GM21619 (cell line): ENCODE data around the gene STAT2.
"Not testable (repeated sequence)": the region's sequence is repeated elsewhere in the genome, so short reads cannot be mapped to it uniquely, and the experiment has no call there.

Experiments used
- ATAC-seq: cut with Tn5 transposase; IDR thresholded peaks from one replicate; pipeline ENCODE4 v1.9.1; 2021; ENCODE audit not compliant: unreplicated experiment

The STAT2 gene

GRCh38 chr12:56332512-56333196, 27.3 kb downstream of the STAT2 start:
- no peak for ATAC-seq

DNA sequence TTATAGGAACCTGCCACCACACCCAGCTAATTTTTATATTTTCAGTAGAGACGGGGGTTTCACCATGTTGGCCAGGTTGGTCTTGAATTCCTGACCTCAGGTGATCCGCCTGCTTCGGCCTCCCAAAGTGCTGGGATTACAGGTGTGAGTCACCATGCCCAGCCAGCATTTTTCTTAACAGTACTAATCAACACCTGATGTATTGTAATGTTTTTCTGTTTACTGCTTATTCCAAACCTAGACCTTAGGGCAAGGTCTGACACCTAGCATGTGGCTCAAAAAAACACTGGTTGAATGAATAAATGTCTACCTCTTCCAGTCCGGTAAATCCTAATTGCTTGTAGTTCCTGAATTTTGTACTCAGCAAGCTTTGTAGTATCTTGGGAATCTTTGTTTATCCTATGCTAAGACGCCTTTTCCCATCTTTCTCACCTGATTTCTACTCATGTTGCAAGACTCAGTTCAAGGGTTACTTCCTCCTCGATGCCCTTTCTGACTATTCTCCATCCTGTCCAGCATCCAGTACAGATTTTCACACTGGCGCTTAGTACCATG, 28.9 kb downstream of the STAT2 start:
- ATAC-seq = no peak

GRCh38 chr12:56326533-56326932, 33.4 kb downstream of the STAT2 start:
- no peak for ATAC-seq

- no peak for ATAC-seq
These were observed 33.8 kb downstream of the STAT2 start for GRCh38 chr12:56326126-56326525.

GRCh38 chr12:56324206-56324605, 35.7 kb downstream of the STAT2 start:
- no peak for ATAC-seq

GRCh38 chr12:56321610-56322009, 38.3 kb downstream of the STAT2 start:
- not testable (repeated sequence) for ATAC-seq

GRCh38 chr12:56321027-56321426, 38.9 kb downstream of the STAT2 start:
- no peak for ATAC-seq

- no peak for ATAC-seq
These were observed 42.2 kb downstream of the STAT2 start for GRCh38 chr12:56317675-56318074.

DNA sequence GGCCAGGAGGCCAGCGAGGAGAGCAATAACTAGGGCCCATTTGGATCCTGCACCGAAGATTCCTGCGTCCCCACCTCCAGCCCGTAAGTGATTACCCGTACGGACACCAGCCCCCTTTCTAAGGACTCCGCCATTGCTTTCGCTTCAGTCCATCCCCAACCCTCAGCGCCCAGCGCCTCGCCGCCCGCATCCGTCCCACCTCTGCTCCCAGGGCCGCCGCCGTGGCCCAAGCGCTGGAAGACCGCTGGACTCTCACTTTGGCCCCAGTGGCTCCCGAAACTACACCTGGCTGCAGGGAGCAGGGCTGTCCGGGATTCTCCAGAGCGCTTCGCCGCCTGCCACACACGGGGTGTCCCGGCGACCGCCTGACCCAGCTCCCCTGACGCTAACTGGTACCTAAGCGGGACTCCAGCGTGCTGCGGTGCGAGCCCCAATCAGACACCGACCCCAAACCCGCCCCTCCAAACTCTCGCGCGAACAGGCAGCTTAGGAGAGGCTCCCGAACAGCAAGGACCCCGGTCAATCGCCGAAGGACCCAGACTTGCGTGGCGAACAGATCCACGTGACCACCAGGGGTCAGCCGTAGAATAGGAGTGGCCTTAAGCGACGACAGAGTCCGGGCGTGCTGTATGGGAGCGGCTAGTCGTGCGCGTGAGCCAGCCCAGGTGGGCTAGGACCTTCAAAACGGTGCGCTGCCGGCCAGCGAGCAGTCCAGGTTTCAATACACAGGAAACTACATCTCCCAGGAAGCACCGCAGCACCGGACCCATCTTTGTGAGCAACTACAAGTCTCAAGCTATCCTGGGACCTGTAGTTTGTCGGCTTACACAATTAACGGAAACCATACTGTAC, 44.1 kb downstream of the STAT2 start, which contains the start of gene CNPY2:
CNPY2 (minus strand) TSS at position 367 of the 852 bp plus-strand sequence. CDS start 771 bp downstream, outside the sequence.
- peak; percentile 86 for ATAC-seq

DNA sequence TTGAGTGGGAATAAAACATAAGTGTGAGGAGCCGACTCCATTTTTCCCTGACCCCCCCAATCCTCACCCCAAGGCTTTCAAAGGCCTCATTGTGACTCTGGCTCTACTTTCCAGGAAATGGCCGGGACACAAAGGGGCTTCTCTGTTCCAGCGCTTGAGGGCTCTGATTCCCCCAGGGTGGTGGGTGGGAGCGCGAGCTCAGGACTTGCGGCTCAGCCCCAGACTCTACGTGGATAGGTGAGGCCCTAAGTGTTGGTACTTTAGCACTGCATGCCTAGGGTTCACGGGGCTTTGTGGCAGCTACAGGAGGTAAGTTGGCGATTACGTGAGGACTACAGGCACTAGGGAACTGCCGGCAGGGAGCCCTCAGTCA, 44.7 kb downstream of the STAT2 start:
- no peak for ATAC-seq

GRCh38 chr12:56311003-56311402, 48.9 kb downstream of the STAT2 start:
- no peak for ATAC-seq

GRCh38 chr12:56308714-56309113, 51.2 kb downstream of the STAT2 start:
- no peak for ATAC-seq

DNA sequence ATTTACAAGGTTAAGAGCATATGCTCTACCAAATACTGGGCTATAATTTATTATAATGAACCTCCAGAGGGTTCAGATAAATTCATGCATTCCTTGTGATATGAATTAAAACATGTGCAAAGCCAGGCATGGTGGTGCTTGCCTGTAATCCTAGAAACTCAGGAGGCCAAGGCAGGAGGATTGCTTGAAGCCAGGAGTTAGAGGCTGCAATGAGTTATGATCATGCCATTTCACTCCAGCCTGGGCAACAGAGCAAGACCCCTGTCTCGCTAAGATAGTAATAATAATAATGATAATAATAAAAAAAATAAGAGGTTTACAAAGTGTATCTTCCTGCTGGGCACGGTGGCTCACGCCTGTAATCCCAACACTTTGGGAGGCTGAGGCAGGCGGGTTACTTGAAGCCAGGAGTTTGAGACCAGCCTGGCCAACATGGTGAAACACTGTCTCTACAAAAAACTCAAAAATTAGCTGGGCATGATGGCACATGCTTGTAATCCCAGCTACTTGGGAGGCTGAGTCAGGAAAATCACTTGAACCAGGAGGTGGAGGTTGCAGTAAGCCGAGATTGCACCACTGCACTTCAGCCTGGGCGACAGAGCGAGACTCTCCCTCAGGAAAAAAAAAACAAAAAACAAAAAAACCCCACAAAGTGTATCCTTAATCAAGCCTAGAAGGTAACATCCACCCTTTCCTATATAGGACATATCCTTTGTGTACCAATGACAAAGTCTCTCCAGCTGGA, 52.5 kb downstream of the STAT2 start:
- no peak for ATAC-seq

DNA sequence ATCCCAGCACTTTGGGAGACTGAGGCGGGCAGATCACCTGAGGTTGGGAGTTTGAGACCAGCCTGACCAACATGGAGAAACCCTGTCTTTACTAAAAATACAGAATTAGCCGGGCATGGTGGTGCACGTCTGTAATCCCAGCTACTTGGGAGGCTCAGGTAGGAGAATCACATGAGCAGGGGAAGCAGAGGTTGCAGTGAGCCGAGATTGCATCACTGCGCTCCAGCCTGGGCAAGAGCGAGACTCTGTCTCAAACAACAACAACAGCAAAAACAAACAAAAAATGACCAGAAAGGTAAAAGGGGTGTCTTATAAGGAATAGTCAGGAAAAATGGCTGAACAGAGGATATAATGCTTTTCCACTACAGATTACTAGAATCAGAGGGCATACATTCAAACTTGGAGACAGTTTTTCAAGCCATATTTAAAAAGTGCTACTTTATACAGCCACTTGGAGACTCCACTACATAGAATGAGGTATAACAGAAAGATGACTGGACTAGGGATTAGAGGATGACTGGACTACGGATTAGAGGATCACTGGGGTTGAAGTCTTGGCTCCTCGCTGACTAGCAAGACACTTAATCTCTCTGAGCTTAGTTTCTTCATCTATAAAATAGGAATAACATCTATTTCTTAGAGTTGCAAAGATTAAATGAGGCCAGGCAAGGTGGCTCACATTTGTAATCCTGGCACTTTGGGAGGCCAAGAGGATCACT, 54.9 kb downstream of the STAT2 start:
- ATAC-seq = no peak

- ATAC-seq = no peak
These were observed 55.6 kb downstream of the STAT2 start for GRCh38 chr12:56304276-56304675.

DNA sequence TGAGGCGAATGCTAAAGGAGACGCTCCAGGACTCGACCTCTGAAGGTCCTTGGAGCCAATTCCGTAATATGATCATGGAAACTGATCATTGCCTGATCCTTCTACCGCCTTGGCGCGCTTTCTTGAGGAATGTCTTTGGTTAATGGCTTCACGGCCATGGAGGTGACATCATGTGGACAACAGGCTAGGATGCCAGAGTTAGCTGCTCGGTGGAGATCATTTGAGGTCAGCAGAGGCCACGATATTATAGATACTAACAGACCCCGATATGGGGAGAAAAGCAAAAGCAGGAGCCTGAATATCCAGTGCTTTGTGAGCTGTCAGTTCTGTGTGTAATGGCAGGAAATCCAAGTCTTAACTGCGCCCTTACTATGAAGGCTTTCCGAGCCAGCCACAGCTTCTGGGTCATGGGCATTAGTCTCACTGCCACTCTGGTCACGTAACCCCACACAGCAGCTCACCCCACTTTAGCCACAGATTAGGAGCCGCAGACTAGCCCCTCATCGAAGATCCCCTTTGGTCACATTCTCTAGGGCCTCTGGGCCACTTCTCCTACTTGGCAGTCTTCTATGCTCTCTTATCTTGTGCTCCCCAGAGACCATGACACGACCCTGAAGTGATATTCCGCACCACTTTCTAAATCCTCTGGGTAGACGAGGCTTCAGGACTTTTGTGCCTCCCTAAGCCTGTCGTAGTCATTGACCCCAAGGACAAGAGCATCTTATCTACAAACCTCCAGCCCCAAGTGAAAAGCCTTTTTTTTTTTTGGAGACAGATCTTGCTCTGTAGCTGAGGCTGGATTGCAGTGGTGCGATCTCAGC, 59.1 kb downstream of the STAT2 start:
- ATAC-seq = no peak

- peak; percentile 94 for ATAC-seq
These were observed 59.9 kb downstream of the STAT2 start, which contains the start of gene CS for GRCh38 chr12:56299853-56300643. CS (minus strand) TSS chr12:56300330; CDS start chr12:56300201, 129 bp downstream.

DNA sequence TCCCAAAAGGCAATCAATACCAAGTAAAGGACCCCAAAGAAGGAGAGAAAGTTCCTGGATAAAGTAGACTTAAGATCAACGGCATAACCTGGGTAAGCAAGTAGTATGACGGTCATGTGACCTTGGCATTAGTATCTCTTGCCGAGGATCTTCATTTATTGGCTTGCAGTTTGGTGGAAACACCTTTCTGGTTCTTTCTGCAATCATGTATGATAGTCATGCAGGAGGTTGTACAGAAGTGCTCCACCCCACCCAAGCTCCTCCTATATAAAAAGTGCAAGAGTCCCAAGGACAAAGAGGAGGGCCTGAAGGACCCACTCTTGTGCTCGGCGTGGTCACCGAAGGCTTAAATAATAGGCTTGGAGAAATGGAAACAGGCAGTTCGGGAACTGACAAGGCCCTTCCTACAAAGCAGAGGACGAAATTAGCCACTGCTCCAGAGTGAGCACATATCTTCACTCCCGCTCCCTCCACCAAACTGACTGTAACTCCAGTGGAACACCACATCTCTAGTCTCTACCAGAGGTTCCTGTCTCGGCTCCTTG, 60.5 kb downstream of the STAT2 start:
- ATAC-seq = no peak

GRCh38 chr12:56298828-56299227, 61.1 kb downstream of the STAT2 start:
- no peak for ATAC-seq
